Measurements from ENCODE around the gene DNAH6. TPM values are rescaled to one million over a fixed set of nuclear protein-coding genes. Genes with fewer than 3 reads are reported as not detected.
A peak's percentile ranks its signal among the peaks of the same experiment; 100 is the strongest.

Gene DNAH6
- total RNA-seq, 2 donors from 2014 or later: 0.52 to 1.0 TPM

GRCh38 chr2:84841577-84841976 is 325.3 kb downstream of the DNAH6 start:
- ATAC-seq: no peak
- H3K9me3 ChIP-seq (ENCODE audit: control insufficient read depth, low read length, poor library complexity, severe bottlenecking): no peaks in the 10 kb centered on the region
- H3K36me3 Mint-ChIP-seq (ENCODE audit: low read depth): peaks cover 18% of the 10 kb centered on the region
- H3K4me1 Mint-ChIP-seq: peaks cover 66% of the 10 kb centered on the region
- peak overlapping the region; percentile 92 for H3K4me3 Mint-ChIP-seq
- no peaks in the 10 kb centered on the region for H3K27me3 Mint-ChIP-seq
- DNase-seq: no peak
- peak overlapping the region; percentile 100 for H3K27ac Mint-ChIP-seq

GRCh38 chr2:84844141-84844540 is 327.8 kb downstream of the DNAH6 start:
- no peak for DNase-seq
- Mint-ChIP-seq H3K4me1 (peaks cover 75% of the 10 kb centered on the region), H3K4me3 (peak overlapping the region; percentile 8), H3K27ac (peak overlapping the region; percentile 100), H3K36me3 (ENCODE audit: low read depth) (peaks cover 12% of the 10 kb centered on the region), H3K27me3 (no peaks in the 10 kb centered on the region)
- no peaks in the 10 kb centered on the region for H3K9me3 ChIP-seq (ENCODE audit: control insufficient read depth, low read length, poor library complexity, severe bottlenecking)
- no peak for ATAC-seq

- Mint-ChIP-seq H3K27me3 (no peaks in the 10 kb centered on the region), H3K36me3 (ENCODE audit: low read depth) (peaks cover 7% of the 10 kb centered on the region), H3K4me1 (peaks cover 74% of the 10 kb centered on the region), H3K27ac (peak overlapping the region; percentile 100), H3K4me3 (peak overlapping the region; percentile 84)
- DNase-seq (no peak), ATAC-seq (peak; percentile 87)
- no peaks in the 10 kb centered on the region for H3K9me3 ChIP-seq (ENCODE audit: control insufficient read depth, low read length, poor library complexity, severe bottlenecking)
These were observed 329.9 kb downstream of the DNAH6 start for GRCh38 chr2:84846041-84846663.

DNA sequence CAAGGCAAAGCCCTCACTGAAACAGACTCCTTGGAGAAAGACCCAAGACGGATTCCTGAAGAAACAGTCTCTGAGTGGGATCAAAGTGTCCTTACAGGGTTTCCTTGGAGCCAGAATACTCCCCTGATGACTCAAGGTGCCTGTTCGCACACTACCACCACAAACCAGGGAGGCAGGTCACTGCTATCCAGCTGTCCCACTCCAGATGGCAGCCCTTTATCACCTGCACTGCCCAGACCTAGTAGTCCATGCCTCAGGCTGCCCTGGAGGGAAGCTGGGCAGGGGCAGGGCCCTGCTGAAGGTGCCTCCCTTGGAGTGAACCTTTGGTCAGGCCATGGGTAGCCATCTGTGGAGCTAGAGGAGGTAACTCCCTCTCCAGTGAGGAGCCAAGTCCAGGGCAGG is 330.4 kb downstream of the DNAH6 start:
- peak overlapping the region; percentile 100 for H3K27ac Mint-ChIP-seq
- H3K4me1 Mint-ChIP-seq: peaks cover 73% of the 10 kb centered on the region
- peaks cover 5% of the 10 kb centered on the region for H3K36me3 Mint-ChIP-seq (ENCODE audit: low read depth)
- peak overlapping the region; percentile 84 for H3K4me3 Mint-ChIP-seq
- ATAC-seq (no peak), DNase-seq (no peak)
- H3K9me3 ChIP-seq (ENCODE audit: control insufficient read depth, low read length, poor library complexity, severe bottlenecking): no peaks in the 10 kb centered on the region
- H3K27me3 Mint-ChIP-seq: no peaks in the 10 kb centered on the region

- no peak for ATAC-seq
- peaks cover 10% of the 10 kb centered on the region for H3K36me3 Mint-ChIP-seq (ENCODE audit: low read depth)
- H3K4me3 Mint-ChIP-seq: peak overlapping the region; percentile 84
- H3K27ac Mint-ChIP-seq: peak overlapping the region; percentile 100
- peaks cover 77% of the 10 kb centered on the region for H3K4me1 Mint-ChIP-seq
- H3K9me3 ChIP-seq (ENCODE audit: control insufficient read depth, low read length, poor library complexity, severe bottlenecking): no peaks in the 10 kb centered on the region
- DNase-seq: no peak
- H3K27me3 Mint-ChIP-seq: no peaks in the 10 kb centered on the region
These were observed 331.2 kb downstream of the DNAH6 start for GRCh38 chr2:84847326-84848050.

- peak overlapping the region; percentile 100 for H3K27ac Mint-ChIP-seq
- peaks cover 10% of the 10 kb centered on the region for H3K36me3 Mint-ChIP-seq (ENCODE audit: low read depth)
- DNase-seq (no peak), ATAC-seq (peak; percentile 19)
- no peaks in the 10 kb centered on the region for H3K27me3 Mint-ChIP-seq
- H3K4me3 Mint-ChIP-seq: peak overlapping the region; percentile 86
- no peaks in the 10 kb centered on the region for H3K9me3 ChIP-seq (ENCODE audit: control insufficient read depth, low read length, poor library complexity, severe bottlenecking)
- H3K4me1 Mint-ChIP-seq: peaks cover 65% of the 10 kb centered on the region
These were observed 333.1 kb downstream of the DNAH6 start for GRCh38 chr2:84849271-84849952.

- Mint-ChIP-seq H3K4me3 (peak overlapping the region; percentile 26), H3K27me3 (no peaks in the 10 kb centered on the region), H3K36me3 (ENCODE audit: low read depth) (peaks cover 10% of the 10 kb centered on the region), H3K27ac (peak overlapping the region; percentile 100), H3K4me1 (peaks cover 70% of the 10 kb centered on the region)
- ATAC-seq (no peak), DNase-seq (no peak)
- no peaks in the 10 kb centered on the region for H3K9me3 ChIP-seq (ENCODE audit: control insufficient read depth, low read length, poor library complexity, severe bottlenecking)
These were observed 334.2 kb downstream of the DNAH6 start for GRCh38 chr2:84850471-84850870.

- Mint-ChIP-seq H3K4me3 (peak overlapping the region; percentile 16), H3K36me3 (ENCODE audit: low read depth) (peaks cover 10% of the 10 kb centered on the region), H3K27ac (peak overlapping the region; percentile 100)
These were observed 335.6 kb downstream of the DNAH6 start for GRCh38 chr2:84851876-84852275.

DNA sequence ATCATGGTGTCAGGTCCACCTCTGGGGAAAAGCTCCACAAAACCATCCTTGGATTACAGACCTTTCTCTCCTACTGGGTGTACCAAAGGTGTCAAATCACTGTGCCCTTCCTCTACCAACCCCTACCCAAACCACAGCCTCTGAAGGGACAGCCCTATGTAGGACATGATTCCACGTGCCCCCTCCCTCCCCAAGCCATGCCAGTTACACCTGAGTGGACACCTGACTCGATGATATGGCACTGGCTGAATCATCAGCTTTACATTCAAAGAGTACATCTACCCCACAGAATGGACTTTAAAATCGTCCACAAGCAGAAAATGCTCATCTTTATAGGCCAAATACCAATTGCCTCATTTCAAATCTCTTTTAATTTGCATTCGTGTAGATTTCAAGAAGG is 338.6 kb downstream of the DNAH6 start:
- H3K27ac Mint-ChIP-seq: peak overlapping the region; percentile 88
- no peak for DNase-seq
- no peaks in the 10 kb centered on the region for H3K27me3 Mint-ChIP-seq
- peaks cover 67% of the 10 kb centered on the region for H3K4me1 Mint-ChIP-seq
- H3K36me3 Mint-ChIP-seq (ENCODE audit: low read depth): peaks cover 5% of the 10 kb centered on the region
- no peaks in the 10 kb centered on the region for H3K9me3 ChIP-seq (ENCODE audit: control insufficient read depth, low read length, poor library complexity, severe bottlenecking)
- H3K4me3 Mint-ChIP-seq: peak overlapping the region; percentile 72
- ATAC-seq: no peak

More at GRCh38 chr2:84851876-84852275, 335.6 kb downstream of the DNAH6 start:
- ATAC-seq: no peak
- Mint-ChIP-seq H3K4me1 (peaks cover 67% of the 10 kb centered on the region), H3K27me3 (no peaks in the 10 kb centered on the region)
- no peaks in the 10 kb centered on the region for H3K9me3 ChIP-seq (ENCODE audit: control insufficient read depth, low read length, poor library complexity, severe bottlenecking)
- DNase-seq: no peak

DNA sequence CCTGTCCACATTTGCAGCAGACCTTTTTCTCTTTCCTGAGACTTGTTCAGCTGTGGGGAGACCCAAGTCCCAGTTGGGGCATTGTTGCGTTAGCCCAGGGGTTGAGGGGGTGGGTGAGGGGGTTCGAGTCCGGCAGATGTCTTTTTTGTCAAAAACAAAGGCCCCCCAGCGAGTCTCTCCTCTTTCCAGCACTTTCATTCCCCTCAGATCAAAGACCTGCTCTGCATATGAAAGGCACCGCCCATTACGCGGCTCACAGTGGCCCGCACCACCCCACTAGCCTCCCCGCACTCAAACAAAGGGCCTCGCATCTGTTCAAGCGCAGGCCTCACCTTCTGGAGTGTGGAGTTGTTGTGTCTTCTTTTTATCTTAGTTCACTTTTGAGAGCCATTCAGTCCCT is 339.4 kb downstream of the DNAH6 start:
- no peak for DNase-seq
- ATAC-seq: peak; percentile 33
- Mint-ChIP-seq H3K4me1 (peaks cover 66% of the 10 kb centered on the region), H3K27me3 (no peaks in the 10 kb centered on the region), H3K4me3 (peak overlapping the region; percentile 72), H3K27ac (peak overlapping the region; percentile 88), H3K36me3 (ENCODE audit: low read depth) (peaks cover 5% of the 10 kb centered on the region)
- H3K9me3 ChIP-seq (ENCODE audit: control insufficient read depth, low read length, poor library complexity, severe bottlenecking): no peaks in the 10 kb centered on the region

GRCh38 chr2:84856787-84857186 is 340.5 kb downstream of the DNAH6 start:
- no peaks in the 10 kb centered on the region for H3K9me3 ChIP-seq (ENCODE audit: control insufficient read depth, low read length, poor library complexity, severe bottlenecking)
- Mint-ChIP-seq H3K4me1 (peaks cover 62% of the 10 kb centered on the region), H3K4me3 (no peak overlapping the region), H3K36me3 (ENCODE audit: low read depth) (peaks cover 5% of the 10 kb centered on the region), H3K27ac (peak overlapping the region; percentile 88), H3K27me3 (no peaks in the 10 kb centered on the region)
- DNase-seq (no peak), ATAC-seq (peak; percentile 72)

- DNase-seq: no peak
- Mint-ChIP-seq H3K4me1 (peaks cover 65% of the 10 kb centered on the region), H3K4me3 (peak overlapping the region; percentile 68), H3K27ac (peak overlapping the region; percentile 88), H3K27me3 (no peaks in the 10 kb centered on the region), H3K36me3 (ENCODE audit: low read depth) (no peaks in the 10 kb centered on the region)
- no peak for ATAC-seq
- no peaks in the 10 kb centered on the region for H3K9me3 ChIP-seq (ENCODE audit: control insufficient read depth, low read length, poor library complexity, severe bottlenecking)
These were observed 341.3 kb downstream of the DNAH6 start for GRCh38 chr2:84857566-84857965.

GRCh38 chr2:84858123-84858522 is 341.8 kb downstream of the DNAH6 start:
- H3K9me3 ChIP-seq (ENCODE audit: control insufficient read depth, low read length, poor library complexity, severe bottlenecking): no peaks in the 10 kb centered on the region
- DNase-seq: no peak
- H3K4me1 Mint-ChIP-seq: peaks cover 67% of the 10 kb centered on the region
- no peaks in the 10 kb centered on the region for H3K36me3 Mint-ChIP-seq (ENCODE audit: low read depth)
- peak overlapping the region; percentile 88 for H3K27ac Mint-ChIP-seq
- H3K4me3 Mint-ChIP-seq: peak overlapping the region; percentile 60
- H3K27me3 Mint-ChIP-seq: no peaks in the 10 kb centered on the region
- no peak for ATAC-seq
